Fibroblast of lung (primary cell): ENCODE results near the gene ZNF747. TPM values are rescaled to one million over a fixed set of nuclear protein-coding genes. Genes with fewer than 3 reads are reported as not detected.
A peak's percentile ranks its signal among the peaks of the same experiment; 100 is the strongest.

ENCODE experiments used
- DNase-seq, 2 donors: peaks; one replicate each; pipeline versions ENCODE4 v3.0.0 to v3.0.0-alpha.2; 2010; ENCODE audit warnings: low read depth in 2 of 2
- H2AFZ ChIP-seq: 2 replicates; pipeline ENCODE4 v1.5.1; 2012; ENCODE audit warnings: low read length, control low read depth, inconsistent platforms
- H3K27ac ChIP-seq: 2 replicates; pipeline ENCODE4 v1.5.1; 2011; ENCODE audit warnings: low read length, control low read depth; ENCODE audit not compliant: insufficient read depth
- H3K27me3 ChIP-seq: 2 replicates; pipeline ENCODE4 v1.5.1; 2011; ENCODE audit warnings: mild to moderate bottlenecking, low read length; ENCODE audit not compliant: control insufficient read depth, insufficient read depth
- H3K36me3 ChIP-seq: 2 replicates; pipeline ENCODE4 v1.5.1; 2011; ENCODE audit warnings: low read length; ENCODE audit not compliant: control insufficient read depth, insufficient read depth
- H3K4me1 ChIP-seq: 2 replicates; pipeline ENCODE4 v1.5.1; 2011; ENCODE audit warnings: low read length; ENCODE audit not compliant: control insufficient read depth, insufficient read depth; ENCODE audit errors: extremely low read depth
- H3K4me2 ChIP-seq: 2 replicates; pipeline ENCODE4 v1.5.1; 2011; ENCODE audit warnings: low read length, control low read depth; ENCODE audit not compliant: insufficient read depth; ENCODE audit errors: extremely low read depth
- H3K4me3 ChIP-seq, 4 experiments: fragments of 200-600 bp in 1 of 4; sonication (generic) in 1 of 4; replicated peaks in 1 of 4; 2 replicates each; pipeline ENCODE4 v1.5.1; 2011 to 2016; ENCODE audit warnings: low read length in 4 of 4, low read depth in 3 of 4, mild to moderate bottlenecking in 3 of 4, control low read depth in 2 of 4, inconsistent platforms in 1 of 4, mixed read lengths in 1 of 4; ENCODE audit not compliant: insufficient read depth in 1 of 4; ENCODE audit errors: control extremely low read depth in 1 of 4
- H3K79me2 ChIP-seq: 2 replicates; pipeline ENCODE4 v1.5.1; 2012; ENCODE audit warnings: mild to moderate bottlenecking, low read length, inconsistent platforms; ENCODE audit not compliant: control insufficient read depth, insufficient read depth
- H3K9ac ChIP-seq: 2 replicates; pipeline ENCODE4 v1.5.1; 2011; ENCODE audit warnings: mild to moderate bottlenecking, low read length, control low read depth; ENCODE audit not compliant: insufficient read depth
- H3K9me3 ChIP-seq: 2 replicates; pipeline ENCODE4 v1.5.1; 2012; ENCODE audit warnings: low read depth, low read length; ENCODE audit not compliant: control insufficient read depth, insufficient read depth
- H4K20me1 ChIP-seq: 2 replicates; pipeline ENCODE4 v1.5.1; 2011; ENCODE audit warnings: low read length; ENCODE audit not compliant: control insufficient read depth, insufficient read depth; ENCODE audit errors: extremely low read depth
- CTCF ChIP-seq, 2 donors: IDR thresholded peaks in 1 of 2; conservative IDR thresholded peaks in 1 of 2; 1 replicate in 1 of 2; 2 replicates in 1 of 2; pipeline ENCODE4 v1.5.1; 2011 to 2012; ENCODE audit warnings: low read length in 2 of 2, control low read depth in 1 of 2, inconsistent platforms in 1 of 2, low read depth in 1 of 2, mild to moderate bottlenecking in 1 of 2
- EZH2 ChIP-seq: IDR thresholded peaks from 2 replicates; pipeline ENCODE4 v1.5.1; 2012; ENCODE audit warnings: low read length, control low read depth, mild to moderate bottlenecking; ENCODE audit errors: missing control alignments
- polyA plus RNA-seq, 2 donors: library from polyadenylated mRNA; depleted of rRNA in 1 of 2; stranded (reverse) in 1 of 2; unstranded in 1 of 2; fragments of >200 nt; gene quantifications; 2 replicates each; pipeline ENCODE4 v1.2.1, GENCODE V29; 2011 to 2012; ENCODE audit warnings: missing spikeins in 1 of 2
- total RNA-seq: library from RNA; depleted of rRNA; stranded (reverse); fragments of >200 nt; gene quantifications from 2 replicates; pipeline ENCODE4 v1.2.1, GENCODE V29; 2014

The ZNF747 gene
- total and polyA plus RNA-seq, 2 donors (not counting 1 experiment from before 2014, with no cell fraction given) = 4.4 to 10.6 TPM

- Histone ChIP-seq H3K4me3 (peak overlapping the region in 2 of 4 experiments; percentile 32 to 47), H3K79me2 (no peaks in the 10 kb centered on the region), H3K4me1 (peaks cover 3% of the 10 kb centered on the region), H3K27me3 (no peaks in the 10 kb centered on the region), H4K20me1 (no peaks in the 10 kb centered on the region), H3K27ac (peak overlapping the region; percentile 45), H3K9me3 (no peaks in the 10 kb centered on the region), H3K36me3 (peaks cover 8% of the 10 kb centered on the region), H2AFZ (peak overlapping the region; percentile 66), H3K4me2 (peak overlapping the region; percentile 65), H3K9ac (peak overlapping the region; percentile 9)
- no peak for DNase-seq
- no peak for TF ChIP-seq CTCF (conservative IDR thresholded peaks at IDR 0.05 in 1 of 2, IDR thresholded peaks at IDR 0.05 in 1 of 2; ENCODE audit: low read depth in 1 of 2, low read length in 2 of 2)
- no peak for TF ChIP-seq EZH2
Measured at GRCh38 chr16:30527635-30528178, 7.0 kb downstream of the ZNF747 start.

- Histone ChIP-seq H3K4me2 (peak overlapping the region; percentile 65), H3K4me3 (peak overlapping the region; percentile 67 to 87 (median 80)), H3K9ac (peak overlapping the region; percentile 87), H3K9me3 (no peaks in the 10 kb centered on the region), H3K27me3 (no peaks in the 10 kb centered on the region), H3K79me2 (no peaks in the 10 kb centered on the region), H3K4me1 (peaks cover 3% of the 10 kb centered on the region), H3K36me3 (peaks cover 8% of the 10 kb centered on the region), H2AFZ (peak overlapping the region; percentile 79), H3K27ac (peak overlapping the region; percentile 92), H4K20me1 (no peaks in the 10 kb centered on the region)
- DNase-seq = peak; percentile 97
- peak; percentile 29 to 30 for TF ChIP-seq CTCF (conservative IDR thresholded peaks at IDR 0.05 in 1 of 2, IDR thresholded peaks at IDR 0.05 in 1 of 2; ENCODE audit: low read depth in 1 of 2, low read length in 2 of 2)
- TF ChIP-seq EZH2 = no peak
Measured at GRCh38 chr16:30526823-30527634, 7.6 kb downstream of the ZNF747 start.

- H3K79me2 ChIP-seq = no peaks in the 10 kb centered on the region
- peak; percentile 9 to 14 for DNase-seq
- H3K9ac ChIP-seq = peak within 1 kb of the TSS; percentile 87
- H4K20me1 ChIP-seq = no peaks in the 10 kb centered on the region
- H3K4me2 ChIP-seq = peak within 1 kb of the TSS; percentile 54
- peak within 1 kb of the TSS; percentile 92 for H3K27ac ChIP-seq
- peaks cover 7% of the 10 kb centered on the region for H3K36me3 ChIP-seq
- no peaks in the 10 kb centered on the region for H3K27me3 ChIP-seq
- peak within 1 kb of the TSS; percentile 79 for H2AFZ ChIP-seq
- no peaks in the 10 kb centered on the region for H3K9me3 ChIP-seq
- TF ChIP-seq EZH2 (no peak), CTCF (conservative IDR thresholded peaks at IDR 0.05 in 1 of 2, IDR thresholded peaks at IDR 0.05 in 1 of 2; ENCODE audit: low read depth in 1 of 2, low read length in 2 of 2) (no peak)
- H3K4me3 ChIP-seq = peak within 1 kb of the TSS; percentile 67 to 87 (median 80)
- peaks cover 3% of the 10 kb centered on the region for H3K4me1 ChIP-seq
Measured at GRCh38 chr16:30526137-30526822, 8.4 kb downstream of the ZNF747 start, which contains the start of gene ZNF768. Gene ZNF768 (minus strand): TSS chr16:30526566. CDS start chr16:30526413, 153 bp downstream.
